ENCODE data around the gene KANK2.

DNA sequence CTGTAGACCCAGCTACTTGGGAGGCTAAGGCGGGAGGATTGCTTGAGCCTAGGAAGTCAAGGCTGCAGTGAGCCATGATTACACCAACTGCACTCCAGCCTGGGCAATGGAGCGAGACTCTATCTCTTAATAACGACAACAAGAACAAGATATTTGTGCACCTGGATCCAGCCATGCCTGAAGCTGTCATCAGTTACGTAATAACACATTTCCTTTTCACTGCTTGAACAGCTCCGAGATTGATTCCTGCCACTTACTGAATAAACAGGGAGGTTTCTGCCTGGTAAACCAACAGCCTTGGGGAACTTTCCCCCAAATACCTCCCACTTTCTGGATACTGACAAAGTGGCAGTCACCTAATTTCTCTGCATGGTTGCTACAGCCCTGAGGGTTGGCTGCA, 5.4 kb downstream of the KANK2 start:
- TF ChIP-seq TAF1 (IDR thresholded peaks at IDR 0.05; ENCODE audit: low read depth, low read length) (no peak), POLR2AphosphoS5 (IDR thresholded peaks at IDR 0.05; ENCODE audit: low read depth, low read length) (no peak)

Data from GM12891 (cell line).